HFFc6 (cell line): ENCODE measurements around the gene ARF4. TPM values are rescaled to one million over a fixed set of nuclear protein-coding genes. Genes with fewer than 3 reads are reported as not detected.

Experiments used
- DNase-seq: peaks from one replicate; pipeline ENCODE4 v3.0.0-alpha.2; 2018
- H3K27ac Mint-ChIP-seq: 2 replicates; pipeline ENCODE4 v1.8.0; 2020; ENCODE audit warnings: mild to moderate bottlenecking, mixed read lengths
- H3K27me3 Mint-ChIP-seq: 2 replicates; pipeline ENCODE4 v1.8.0; 2021; ENCODE audit warnings: mild to moderate bottlenecking, moderate library complexity, mixed read lengths; ENCODE audit not compliant: insufficient read depth
- H3K36me3 Mint-ChIP-seq: 2 replicates; pipeline ENCODE4 v1.8.0; 2021; ENCODE audit warnings: low read depth, mixed read lengths
- H3K4me1 Mint-ChIP-seq: 2 replicates; pipeline ENCODE4 v1.8.0; 2020; ENCODE audit warnings: low read depth, mixed read lengths
- H3K4me3 Mint-ChIP-seq: 2 replicates; pipeline ENCODE4 v1.8.0; 2020; ENCODE audit warnings: mild to moderate bottlenecking, moderate library complexity, mixed read lengths
- H3K9me3 Mint-ChIP-seq: 2 replicates; pipeline ENCODE4 v1.8.0; 2020; ENCODE audit warnings: mild to moderate bottlenecking, mixed read lengths
- total RNA-seq, 6 experiments: library from RNA; stranded (reverse); fragmentation: NEBNext Ultra II Directional; extraction: Animal tissue kit (Norgen Biotek cat#: 25700); gene quantifications; 2 replicates in 1 of 6; 3 replicates in 5 of 6; pipeline ENCODE4 v1.2.3, GENCODE V29; 2021
- TF ChIP-seq, protein P1 (sequence below): fragments of 200-600 bp; sonication (generic); IDR thresholded peaks from 2 replicates; pipeline ENCODE4 v1.5.0; 2021; ENCODE audit warnings: antibody characterized with exemption, mild to moderate bottlenecking

The ARF4 gene
- total RNA-seq, 6 experiments from 2014 or later: 446 to 567 (median 535) TPM

DNA sequence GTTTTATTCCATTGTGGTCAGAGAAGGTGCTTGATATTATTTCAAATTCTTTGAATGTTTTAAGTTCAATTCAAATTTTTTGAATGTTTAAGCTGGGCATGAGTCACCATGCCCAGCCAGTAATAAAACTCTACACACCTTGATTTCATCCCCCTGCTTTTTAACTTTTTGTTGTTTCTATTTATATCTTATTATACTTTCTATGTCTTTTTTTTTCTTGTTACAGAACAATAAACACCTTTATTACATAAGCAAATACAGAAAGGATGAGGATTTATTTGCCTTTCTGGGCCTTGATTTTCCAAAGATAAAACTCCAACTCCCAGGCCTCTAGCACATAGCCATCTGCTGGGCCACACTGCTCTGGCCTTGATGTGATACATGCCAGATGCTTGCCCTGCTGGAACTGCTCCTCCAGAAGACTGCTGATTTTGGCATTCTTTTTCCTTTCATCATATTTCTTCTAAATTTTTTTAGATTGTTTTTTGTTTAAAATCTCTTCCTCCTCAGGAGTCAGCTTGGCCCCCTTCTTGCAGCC is 67.0 kb downstream of the ARF4 start:
- no peak overlapping the region for H3K27ac Mint-ChIP-seq
- peaks cover 5% of the 10 kb centered on the region for H3K27me3 Mint-ChIP-seq
- H3K9me3 Mint-ChIP-seq: no peaks in the 10 kb centered on the region
- no peak overlapping the region for H3K4me3 Mint-ChIP-seq
- TF ChIP-seq, protein P1, sequence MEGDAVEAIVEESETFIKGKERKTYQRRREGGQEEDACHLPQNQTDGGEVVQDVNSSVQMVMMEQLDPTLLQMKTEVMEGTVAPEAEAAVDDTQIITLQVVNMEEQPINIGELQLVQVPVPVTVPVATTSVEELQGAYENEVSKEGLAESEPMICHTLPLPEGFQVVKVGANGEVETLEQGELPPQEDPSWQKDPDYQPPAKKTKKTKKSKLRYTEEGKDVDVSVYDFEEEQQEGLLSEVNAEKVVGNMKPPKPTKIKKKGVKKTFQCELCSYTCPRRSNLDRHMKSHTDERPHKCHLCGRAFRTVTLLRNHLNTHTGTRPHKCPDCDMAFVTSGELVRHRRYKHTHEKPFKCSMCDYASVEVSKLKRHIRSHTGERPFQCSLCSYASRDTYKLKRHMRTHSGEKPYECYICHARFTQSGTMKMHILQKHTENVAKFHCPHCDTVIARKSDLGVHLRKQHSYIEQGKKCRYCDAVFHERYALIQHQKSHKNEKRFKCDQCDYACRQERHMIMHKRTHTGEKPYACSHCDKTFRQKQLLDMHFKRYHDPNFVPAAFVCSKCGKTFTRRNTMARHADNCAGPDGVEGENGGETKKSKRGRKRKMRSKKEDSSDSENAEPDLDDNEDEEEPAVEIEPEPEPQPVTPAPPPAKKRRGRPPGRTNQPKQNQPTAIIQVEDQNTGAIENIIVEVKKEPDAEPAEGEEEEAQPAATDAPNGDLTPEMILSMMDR: no peak
- peaks cover 12% of the 10 kb centered on the region; the same call in 1 of the 2 replicates for H3K4me1 Mint-ChIP-seq
- no peaks in the 10 kb centered on the region for H3K36me3 Mint-ChIP-seq
- no peak for DNase-seq

Other genes starting within 250 kb of the ARF4 start
- under 1 TPM in 5 of 6 experiments, not detected in 1; 0.05 to 0.07 (median 0.05) TPM for gene DNAH12, start 53.0 kb downstream of the ARF4 start, total RNA-seq
- 10 to 100 TPM; 17.6 to 21.9 (median 20.8) TPM for gene PDE12, start 41.1 kb downstream of the ARF4 start, total RNA-seq
- 10 to 100 TPM in 2 of 6 experiments, 1 to 10 TPM in 4; 7.8 to 11.9 (median 9.8) TPM for gene DENND6A, start 95.7 kb upstream of the ARF4 start, total RNA-seq
- 10 to 100 TPM; 51.1 to 54.8 (median 52.3) TPM for gene SLMAP, start 159.0 kb upstream of the ARF4 start, total RNA-seq